Keratinocyte (primary cell): ENCODE measurements around the gene MAP1LC3B2. TPM values are rescaled to one million over a fixed set of nuclear protein-coding genes. Genes with fewer than 3 reads are reported as not detected.
A peak's percentile ranks its signal among the peaks of the same experiment; 100 is the strongest.

Experiments
- DNase-seq: peaks from one replicate; pipeline ENCODE4 v3.0.0-alpha.2; 2011; ENCODE audit warnings: low read depth, missing footprints, low spot score
- FAIRE-seq: peaks from 2 replicates; lab custom pipeline; 2011; peaks lifted over from hg19 to GRCh38; lab: Jason Lieb, UNC
- H2AFZ ChIP-seq: 2 replicates; pipeline ENCODE4 v1.6.0; 2012; ENCODE audit warnings: low read length, control low read depth, inconsistent platforms; ENCODE audit not compliant: control insufficient read depth
- H3K27ac ChIP-seq: 2 replicates; pipeline ENCODE4 v1.5.1; 2011; ENCODE audit warnings: low read length; ENCODE audit not compliant: control insufficient read depth, insufficient read depth
- H3K27me3 ChIP-seq: 3 replicates; pipeline ENCODE4 v1.6.0; 2011; ENCODE audit warnings: low read length; ENCODE audit not compliant: control insufficient read depth, insufficient read depth; ENCODE audit errors: extremely low read depth
- H3K36me3 ChIP-seq, 2 experiments: 2 replicates in 1 of 2; 3 replicates in 1 of 2; pipeline ENCODE4 v1.5.1; 2011; ENCODE audit warnings: low read length in 2 of 2, mild to moderate bottlenecking in 1 of 2; ENCODE audit not compliant: control insufficient read depth in 2 of 2, insufficient read depth in 2 of 2; ENCODE audit errors: extremely low read depth in 1 of 2
- H3K4me1 ChIP-seq: 3 replicates; pipeline ENCODE4 v1.5.1; 2011; ENCODE audit warnings: low read length; ENCODE audit not compliant: control insufficient read depth, insufficient read depth; ENCODE audit errors: extremely low read depth
- H3K4me2 ChIP-seq: 3 replicates; pipeline ENCODE4 v1.6.0; 2011; ENCODE audit warnings: low read depth, low read length; ENCODE audit not compliant: control insufficient read depth, insufficient read depth; ENCODE audit errors: extremely low read depth
- H3K4me3 ChIP-seq, 3 experiments: fragments of 200-600 bp in 1 of 3; sonication (generic) in 1 of 3; 2 replicates in 2 of 3; 3 replicates in 1 of 3; pipeline ENCODE4 v1.5.1; 2011 to 2016; ENCODE audit warnings: low read length in 3 of 3, mild to moderate bottlenecking in 3 of 3, control low read depth in 2 of 3, inconsistent platforms in 1 of 3, low read depth in 1 of 3, mixed read lengths in 1 of 3, mixed run types in 1 of 3, moderate library complexity in 1 of 3; ENCODE audit not compliant: control insufficient read depth in 2 of 3, insufficient read depth in 2 of 3; ENCODE audit errors: extremely low read depth in 1 of 3
- H3K79me2 ChIP-seq: 2 replicates; pipeline ENCODE4 v1.6.0; 2012; ENCODE audit warnings: low read length; ENCODE audit not compliant: control insufficient read depth, insufficient read depth
- H3K9ac ChIP-seq: 3 replicates; pipeline ENCODE4 v1.6.0; 2011; ENCODE audit warnings: low read length; ENCODE audit not compliant: control insufficient read depth, insufficient read depth; ENCODE audit errors: extremely low read depth
- H3K9me1 ChIP-seq: 3 replicates; pipeline ENCODE4 v1.6.0; 2011; ENCODE audit warnings: low read length; ENCODE audit not compliant: control insufficient read depth, insufficient read depth; ENCODE audit errors: extremely low read depth
- H3K9me3 ChIP-seq: 2 replicates; pipeline ENCODE4 v1.5.1; 2012; ENCODE audit warnings: low read depth, low read length; ENCODE audit not compliant: control insufficient read depth
- H4K20me1 ChIP-seq: 3 replicates; pipeline ENCODE4 v1.6.0; 2011; ENCODE audit warnings: low read length; ENCODE audit not compliant: control insufficient read depth, insufficient read depth; ENCODE audit errors: extremely low read depth
- CTCF ChIP-seq, 3 experiments: IDR thresholded peaks in 1 of 3; conservative IDR thresholded peaks in 1 of 3; optimal IDR thresholded peaks in 1 of 3; 2 replicates in 2 of 3; 3 replicates in 1 of 3; pipeline versions ENCODE3 to v1.5.1; 2011; ENCODE audit warnings: low read length in 3 of 3, mild to moderate bottlenecking in 3 of 3, moderate library complexity in 2 of 3, control low read depth in 1 of 3, inconsistent platforms in 1 of 3; ENCODE audit not compliant: insufficient read depth in 2 of 3; ENCODE audit errors: extremely low read depth in 1 of 3
- EZH2 ChIP-seq: IDR thresholded peaks from one replicate; pipeline ENCODE4 v1.6.1; 2012; ENCODE audit warnings: inconsistent platforms, mild to moderate bottlenecking, low read length, moderate library complexity
- dilution Hi-C: fragments of 300-500 bp; cut with MboI; formaldehyde crosslinking; loops from one replicate; pipeline ENCODE4 v1.7.0; 2020; ENCODE audit warnings: low sequenced_read_pairs; ENCODE audit not compliant: extremely low pct_ligation_motif_present
- polyA plus RNA-seq, 5 experiments: library from polyadenylated mRNA; depleted of rRNA in 3 of 5; stranded (reverse) in 3 of 5; stranded (forward) in 1 of 5; unstranded in 1 of 5; fragments of >200 nt; gene quantifications; 1 replicate in 1 of 5; 2 replicates in 3 of 5; 3 replicates in 1 of 5; pipeline versions ENCODE4 v1.2.1 to v1.2.3, GENCODE V29; 2011 to 2012; ENCODE audit warnings: missing spikeins in 2 of 5, low read depth in 1 of 5, low replicate concordance in 1 of 5

MAP1LC3B2 gene
- polyA plus RNA-seq, 1 donor (not counting 4 experiments of a cell fraction or from before 2014, with no cell fraction given) = 6.0 TPM

- H3K4me3 ChIP-seq = peak overlapping the region; percentile 18 to 74 (median 22)
- peaks cover 38% of the 10 kb centered on the region for H3K4me1 ChIP-seq
- TF ChIP-seq CTCF (optimal IDR thresholded peaks at IDR 0.05 in 1 of 3, IDR thresholded peaks at IDR 0.05 in 1 of 3, conservative IDR thresholded peaks at IDR 0.05 in 1 of 3; ENCODE audit: extremely low read depth in 1 of 3, insufficient read depth in 2 of 3, low read length in 3 of 3) = no peak
- TF ChIP-seq EZH2 = no peak
- dilution Hi-C loops = no loop called here
- FAIRE-seq (peak; percentile 95), DNase-seq (no peak)
- H3K9ac ChIP-seq = peak overlapping the region; percentile 79
- H3K27ac ChIP-seq = peak overlapping the region; percentile 85
- H3K36me3 ChIP-seq = no peaks in the 10 kb centered on the region
- H2AFZ ChIP-seq = no peak overlapping the region
- no peaks in the 10 kb centered on the region for H3K27me3 ChIP-seq
- H3K4me2 ChIP-seq = peak overlapping the region; percentile 79
- no peaks in the 10 kb centered on the region for H3K9me1 ChIP-seq
- H3K9me3 ChIP-seq = no peaks in the 10 kb centered on the region
- H3K79me2 ChIP-seq = peaks cover 33% of the 10 kb centered on the region
- H4K20me1 ChIP-seq = no peaks in the 10 kb centered on the region
These were observed 41.6 kb upstream of the MAP1LC3B2 start for GRCh38 chr12:116517431-116518045.

- H3K4me1 ChIP-seq = peaks cover 47% of the 10 kb centered on the region
- TF ChIP-seq CTCF (optimal IDR thresholded peaks at IDR 0.05 in 1 of 3, IDR thresholded peaks at IDR 0.05 in 1 of 3, conservative IDR thresholded peaks at IDR 0.05 in 1 of 3; ENCODE audit: extremely low read depth in 1 of 3, insufficient read depth in 2 of 3, low read length in 3 of 3) = no peak
- TF ChIP-seq EZH2 = no peak
- peak overlapping the region; percentile 46 for H3K9ac ChIP-seq
- no peaks in the 10 kb centered on the region for H3K36me3 ChIP-seq
- peaks cover 33% of the 10 kb centered on the region for H3K79me2 ChIP-seq
- peaks cover 3% of the 10 kb centered on the region for H3K9me1 ChIP-seq
- peak overlapping the region; percentile 78 for H3K4me2 ChIP-seq
- H4K20me1 ChIP-seq = no peaks in the 10 kb centered on the region
- peak overlapping the region; percentile 72 for H3K27ac ChIP-seq
- FAIRE-seq (no peak), DNase-seq (no peak)
- H3K27me3 ChIP-seq = no peaks in the 10 kb centered on the region
- no peak overlapping the region for H2AFZ ChIP-seq
- H3K4me3 ChIP-seq = no peak overlapping the region
- dilution Hi-C loops = no loop called here
- H3K9me3 ChIP-seq = no peaks in the 10 kb centered on the region
These were observed 38.9 kb upstream of the MAP1LC3B2 start for GRCh38 chr12:116520225-116520760.
